ENCODE measurements around the gene ZNF598.

The ZNF598 gene

DNA sequence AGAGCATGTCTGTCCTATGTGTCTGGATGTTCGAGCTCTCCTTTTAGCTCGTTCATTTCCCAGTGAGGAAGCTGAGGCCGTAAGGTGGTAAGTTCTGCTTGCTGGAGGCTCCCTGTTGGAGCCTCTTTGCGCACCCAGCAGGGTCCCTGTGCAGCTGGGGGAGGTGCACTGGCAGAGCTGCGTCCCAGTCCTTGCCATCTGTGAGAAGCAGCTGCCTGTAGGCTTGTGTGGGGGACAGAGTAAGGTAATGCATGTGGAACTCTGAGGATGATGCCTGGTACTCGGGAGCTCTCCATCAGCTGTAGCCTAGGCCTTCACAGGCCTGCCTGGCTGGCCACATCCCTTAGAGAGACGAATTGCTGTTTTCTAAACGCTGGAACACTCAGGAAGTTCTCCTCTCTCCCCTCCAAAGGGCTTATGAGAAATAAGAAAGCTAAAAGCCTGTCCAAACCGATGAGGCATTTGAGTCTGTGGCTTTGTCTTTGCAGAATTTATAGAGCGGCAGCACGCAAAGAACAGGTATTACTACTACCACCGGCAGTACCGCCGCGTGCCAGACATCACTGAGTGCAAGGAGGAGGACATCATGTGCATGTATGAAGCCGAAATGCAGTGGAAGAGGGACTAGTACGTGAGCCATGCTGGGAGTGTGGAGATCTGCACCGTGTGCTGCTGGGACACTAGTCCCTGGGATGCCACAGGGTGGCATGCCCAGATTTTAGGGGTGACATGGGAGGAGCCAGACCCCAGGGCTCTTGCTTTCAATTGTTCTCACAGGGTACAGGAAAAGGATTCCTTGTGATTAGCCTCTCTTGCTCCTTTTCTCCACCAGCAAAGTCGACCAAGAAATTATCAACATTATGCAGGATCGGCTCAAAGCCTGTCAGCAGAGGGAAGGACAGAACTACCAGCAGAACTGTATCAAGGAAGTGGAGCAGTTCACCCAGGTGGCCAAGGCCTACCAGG lies 48.7 kb downstream of the ZNF598 start (continued):
- TF ChIP-seq GFI1B (tag by site-specific recombination; IDR thresholded peaks at IDR 0.05) (0 out of 2 replicates have a peak, but pooled peaks have one; percentile 5), ZNF324 (tag by site-specific recombination; IDR thresholded peaks at IDR 0.05) (no peak), ZFP3 (tag by site-specific recombination; IDR thresholded peaks at IDR 0.05; ENCODE audit: low read depth) (no peak), ZNF624 (tag by site-specific recombination; IDR thresholded peaks at IDR 0.05) (no peak), ZNF791 (tag by site-specific recombination; IDR thresholded peaks at IDR 0.05) (no peak), ZNF677 (tag by site-specific recombination; IDR thresholded peaks at IDR 0.05) (no peak), ZNF223 (tag by site-specific recombination; IDR thresholded peaks at IDR 0.05) (no peak), ZNF785 (tag by site-specific recombination; IDR thresholded peaks at IDR 0.05) (no peak), GLI4 (tag by site-specific recombination; IDR thresholded peaks at IDR 0.05) (no peak), ZNF707 (tag by site-specific recombination; IDR thresholded peaks at IDR 0.05) (no peak), ZNF623 (tag by site-specific recombination; IDR thresholded peaks at IDR 0.05) (no peak), ZNF239 (tag by site-specific recombination; IDR thresholded peaks at IDR 0.05) (no peak), YY1 (tag by site-specific recombination; IDR thresholded peaks at IDR 0.05) (no peak), ZSCAN16 (tag by site-specific recombination; IDR thresholded peaks at IDR 0.05) (no peak), ZNF157 (tag by site-specific recombination; IDR thresholded peaks at IDR 0.05) (no peak), ZBTB8A (tag by site-specific recombination; IDR thresholded peaks at IDR 0.05) (no peak), KLF9 (tag by site-specific recombination; IDR thresholded peaks at IDR 0.05; ENCODE audit: low read depth) (no peak), MZF1 (tag by site-specific recombination; IDR thresholded peaks at IDR 0.05; ENCODE audit: borderline replicate concordance) (peak; percentile 64; the same call in 1 of the 2 replicates)
- TF ChIP-seq, protein P1, sequence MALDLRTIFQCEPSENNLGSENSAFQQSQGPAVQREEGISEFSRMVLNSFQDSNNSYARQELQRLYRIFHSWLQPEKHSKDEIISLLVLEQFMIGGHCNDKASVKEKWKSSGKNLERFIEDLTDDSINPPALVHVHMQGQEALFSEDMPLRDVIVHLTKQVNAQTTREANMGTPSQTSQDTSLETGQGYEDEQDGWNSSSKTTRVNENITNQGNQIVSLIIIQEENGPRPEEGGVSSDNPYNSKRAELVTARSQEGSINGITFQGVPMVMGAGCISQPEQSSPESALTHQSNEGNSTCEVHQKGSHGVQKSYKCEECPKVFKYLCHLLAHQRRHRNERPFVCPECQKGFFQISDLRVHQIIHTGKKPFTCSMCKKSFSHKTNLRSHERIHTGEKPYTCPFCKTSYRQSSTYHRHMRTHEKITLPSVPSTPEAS (tag by site-specific recombination; IDR thresholded peaks at IDR 0.05), result no peak
- TF ChIP-seq, protein P2, sequence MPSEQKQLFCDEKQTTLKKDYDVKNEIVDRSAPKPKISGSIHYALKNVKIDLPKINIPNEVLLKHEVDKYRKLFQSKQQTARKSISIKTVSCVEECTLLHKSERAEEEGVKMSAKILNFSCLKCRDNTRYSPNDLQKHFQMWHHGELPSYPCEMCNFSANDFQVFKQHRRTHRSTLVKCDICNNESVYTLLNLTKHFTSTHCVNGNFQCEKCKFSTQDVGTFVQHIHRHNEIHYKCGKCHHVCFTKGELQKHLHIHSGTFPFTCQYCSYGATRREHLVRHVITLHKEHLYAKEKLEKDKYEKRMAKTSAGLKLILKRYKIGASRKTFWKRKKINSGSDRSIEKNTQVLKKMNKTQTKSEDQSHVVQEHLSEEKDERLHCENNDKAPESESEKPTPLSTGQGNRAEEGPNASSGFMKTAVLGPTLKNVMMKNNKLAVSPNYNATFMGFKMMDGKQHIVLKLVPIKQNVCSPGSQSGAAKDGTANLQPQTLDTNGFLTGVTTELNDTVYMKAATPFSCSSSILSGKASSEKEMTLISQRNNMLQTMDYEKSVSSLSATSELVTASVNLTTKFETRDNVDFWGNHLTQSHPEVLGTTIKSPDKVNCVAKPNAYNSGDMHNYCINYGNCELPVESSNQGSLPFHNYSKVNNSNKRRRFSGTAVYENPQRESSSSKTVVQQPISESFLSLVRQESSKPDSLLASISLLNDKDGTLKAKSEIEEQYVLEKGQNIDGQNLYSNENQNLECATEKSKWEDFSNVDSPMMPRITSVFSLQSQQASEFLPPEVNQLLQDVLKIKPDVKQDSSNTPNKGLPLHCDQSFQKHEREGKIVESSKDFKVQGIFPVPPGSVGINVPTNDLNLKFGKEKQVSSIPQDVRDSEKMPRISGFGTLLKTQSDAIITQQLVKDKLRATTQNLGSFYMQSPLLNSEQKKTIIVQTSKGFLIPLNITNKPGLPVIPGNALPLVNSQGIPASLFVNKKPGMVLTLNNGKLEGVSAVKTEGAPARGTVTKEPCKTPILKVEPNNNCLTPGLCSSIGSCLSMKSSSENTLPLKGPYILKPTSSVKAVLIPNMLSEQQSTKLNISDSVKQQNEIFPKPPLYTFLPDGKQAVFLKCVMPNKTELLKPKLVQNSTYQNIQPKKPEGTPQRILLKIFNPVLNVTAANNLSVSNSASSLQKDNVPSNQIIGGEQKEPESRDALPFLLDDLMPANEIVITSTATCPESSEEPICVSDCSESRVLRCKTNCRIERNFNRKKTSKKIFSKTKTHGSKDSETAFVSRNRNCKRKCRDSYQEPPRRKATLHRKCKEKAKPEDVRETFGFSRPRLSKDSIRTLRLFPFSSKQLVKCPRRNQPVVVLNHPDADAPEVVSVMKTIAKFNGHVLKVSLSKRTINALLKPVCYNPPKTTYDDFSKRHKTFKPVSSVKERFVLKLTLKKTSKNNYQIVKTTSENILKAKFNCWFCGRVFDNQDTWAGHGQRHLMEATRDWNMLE (tag by site-specific recombination; conservative IDR thresholded peaks at IDR 0.05; ENCODE audit: low read depth), result no peak
- TF ChIP-seq, protein P3, sequence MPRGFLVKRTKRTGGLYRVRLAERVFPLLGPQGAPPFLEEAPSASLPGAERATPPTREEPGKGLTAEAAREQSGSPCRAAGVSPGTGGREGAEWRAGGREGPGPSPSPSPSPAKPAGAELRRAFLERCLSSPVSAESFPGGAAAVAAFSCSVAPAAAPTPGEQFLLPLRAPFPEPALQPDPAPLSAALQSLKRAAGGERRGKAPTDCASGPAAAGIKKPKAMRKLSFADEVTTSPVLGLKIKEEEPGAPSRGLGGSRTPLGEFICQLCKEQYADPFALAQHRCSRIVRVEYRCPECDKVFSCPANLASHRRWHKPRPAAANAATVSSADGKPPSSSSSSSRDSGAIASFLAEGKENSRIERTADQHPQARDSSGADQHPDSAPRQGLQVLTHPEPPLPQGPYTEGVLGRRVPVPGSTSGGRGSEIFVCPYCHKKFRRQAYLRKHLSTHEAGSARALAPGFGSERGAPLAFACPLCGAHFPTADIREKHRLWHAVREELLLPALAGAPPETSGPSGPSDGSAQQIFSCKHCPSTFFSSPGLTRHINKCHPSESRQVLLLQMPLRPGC (tag by site-specific recombination; IDR thresholded peaks at IDR 0.05), result no peak
- TF ChIP-seq, protein P4, sequence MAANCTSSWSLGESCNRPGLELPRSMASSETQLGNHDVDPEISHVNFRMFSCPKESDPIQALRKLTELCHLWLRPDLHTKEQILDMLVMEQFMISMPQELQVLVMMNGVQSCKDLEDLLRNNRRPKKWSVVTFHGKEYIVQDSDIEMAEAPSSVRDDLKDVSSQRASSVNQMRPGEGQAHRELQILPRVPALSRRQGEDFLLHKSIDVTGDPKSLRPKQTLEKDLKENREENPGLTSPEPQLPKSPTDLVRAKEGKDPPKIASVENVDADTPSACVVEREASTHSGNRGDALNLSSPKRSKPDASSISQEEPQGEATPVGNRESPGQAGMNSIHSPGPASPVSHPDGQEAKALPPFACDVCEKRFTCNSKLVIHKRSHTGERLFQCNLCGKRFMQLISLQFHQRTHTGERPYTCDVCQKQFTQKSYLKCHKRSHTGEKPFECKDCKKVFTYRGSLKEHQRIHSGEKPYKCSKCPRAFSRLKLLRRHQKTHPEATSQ (tag by site-specific recombination; IDR thresholded peaks at IDR 0.05), result no peak
- TF ChIP-seq, protein P5, sequence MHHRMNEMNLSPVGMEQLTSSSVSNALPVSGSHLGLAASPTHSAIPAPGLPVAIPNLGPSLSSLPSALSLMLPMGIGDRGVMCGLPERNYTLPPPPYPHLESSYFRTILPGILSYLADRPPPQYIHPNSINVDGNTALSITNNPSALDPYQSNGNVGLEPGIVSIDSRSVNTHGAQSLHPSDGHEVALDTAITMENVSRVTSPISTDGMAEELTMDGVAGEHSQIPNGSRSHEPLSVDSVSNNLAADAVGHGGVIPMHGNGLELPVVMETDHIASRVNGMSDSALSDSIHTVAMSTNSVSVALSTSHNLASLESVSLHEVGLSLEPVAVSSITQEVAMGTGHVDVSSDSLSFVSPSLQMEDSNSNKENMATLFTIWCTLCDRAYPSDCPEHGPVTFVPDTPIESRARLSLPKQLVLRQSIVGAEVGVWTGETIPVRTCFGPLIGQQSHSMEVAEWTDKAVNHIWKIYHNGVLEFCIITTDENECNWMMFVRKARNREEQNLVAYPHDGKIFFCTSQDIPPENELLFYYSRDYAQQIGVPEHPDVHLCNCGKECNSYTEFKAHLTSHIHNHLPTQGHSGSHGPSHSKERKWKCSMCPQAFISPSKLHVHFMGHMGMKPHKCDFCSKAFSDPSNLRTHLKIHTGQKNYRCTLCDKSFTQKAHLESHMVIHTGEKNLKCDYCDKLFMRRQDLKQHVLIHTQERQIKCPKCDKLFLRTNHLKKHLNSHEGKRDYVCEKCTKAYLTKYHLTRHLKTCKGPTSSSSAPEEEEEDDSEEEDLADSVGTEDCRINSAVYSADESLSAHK (tag by site-specific recombination; IDR thresholded peaks at IDR 0.05), result no peak; the same call in 1 of the 2 replicates
- TF ChIP-seq, protein P6, sequence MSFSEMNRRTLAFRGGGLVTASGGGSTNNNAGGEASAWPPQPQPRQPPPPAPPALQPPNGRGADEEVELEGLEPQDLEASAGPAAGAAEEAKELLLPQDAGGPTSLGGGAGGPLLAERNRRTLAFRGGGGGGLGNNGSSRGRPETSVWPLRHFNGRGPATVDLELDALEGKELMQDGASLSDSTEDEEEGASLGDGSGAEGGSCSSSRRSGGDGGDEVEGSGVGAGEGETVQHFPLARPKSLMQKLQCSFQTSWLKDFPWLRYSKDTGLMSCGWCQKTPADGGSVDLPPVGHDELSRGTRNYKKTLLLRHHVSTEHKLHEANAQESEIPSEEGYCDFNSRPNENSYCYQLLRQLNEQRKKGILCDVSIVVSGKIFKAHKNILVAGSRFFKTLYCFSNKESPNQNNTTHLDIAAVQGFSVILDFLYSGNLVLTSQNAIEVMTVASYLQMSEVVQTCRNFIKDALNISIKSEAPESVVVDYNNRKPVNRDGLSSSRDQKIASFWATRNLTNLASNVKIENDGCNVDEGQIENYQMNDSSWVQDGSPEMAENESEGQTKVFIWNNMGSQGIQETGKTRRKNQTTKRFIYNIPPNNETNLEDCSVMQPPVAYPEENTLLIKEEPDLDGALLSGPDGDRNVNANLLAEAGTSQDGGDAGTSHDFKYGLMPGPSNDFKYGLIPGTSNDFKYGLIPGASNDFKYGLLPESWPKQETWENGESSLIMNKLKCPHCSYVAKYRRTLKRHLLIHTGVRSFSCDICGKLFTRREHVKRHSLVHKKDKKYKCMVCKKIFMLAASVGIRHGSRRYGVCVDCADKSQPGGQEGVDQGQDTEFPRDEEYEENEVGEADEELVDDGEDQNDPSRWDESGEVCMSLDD (tag by site-specific recombination; IDR thresholded peaks at IDR 0.05), result no peak
